ENCODE results near the gene CHAT.

Gene CHAT

GRCh38 chr10:49613882-49614241, at the start of gene CHAT:
CHAT (plus strand) TSS chr10:49614037; CDS start chr10:49614190, 153 bp downstream.
- DNase-seq = no peak

DNA sequence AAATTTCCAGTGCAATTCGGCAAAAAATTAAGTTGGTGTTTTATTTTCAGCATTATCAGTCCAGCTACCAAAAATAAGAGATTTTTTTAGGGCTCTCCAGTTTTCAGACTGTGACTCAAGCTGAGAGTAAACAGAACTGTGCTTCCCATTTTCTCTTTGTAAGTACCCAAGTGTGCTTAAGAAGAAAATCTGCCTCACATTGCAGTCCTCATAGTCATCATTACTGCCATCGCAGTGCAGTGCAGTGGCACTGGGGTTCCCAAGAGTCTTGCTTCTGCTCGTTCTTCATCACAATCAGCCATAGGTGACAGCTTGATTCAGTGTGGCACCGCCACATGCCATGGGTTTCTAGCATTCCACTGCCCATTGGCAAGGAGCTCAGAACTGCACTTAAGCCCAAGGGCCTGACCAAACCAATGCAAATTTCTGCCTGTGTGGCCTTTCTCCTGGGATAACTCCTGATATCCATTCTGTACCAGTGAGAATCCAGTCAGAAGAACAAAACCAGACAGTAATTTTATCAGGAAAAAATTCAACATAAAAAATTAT, 49.3 kb upstream of the CHAT start:
- no peak for DNase-seq

GRCh38 chr10:49567810-49568209, 46.0 kb upstream of the CHAT start:
- DNase-seq = no peak

DNA sequence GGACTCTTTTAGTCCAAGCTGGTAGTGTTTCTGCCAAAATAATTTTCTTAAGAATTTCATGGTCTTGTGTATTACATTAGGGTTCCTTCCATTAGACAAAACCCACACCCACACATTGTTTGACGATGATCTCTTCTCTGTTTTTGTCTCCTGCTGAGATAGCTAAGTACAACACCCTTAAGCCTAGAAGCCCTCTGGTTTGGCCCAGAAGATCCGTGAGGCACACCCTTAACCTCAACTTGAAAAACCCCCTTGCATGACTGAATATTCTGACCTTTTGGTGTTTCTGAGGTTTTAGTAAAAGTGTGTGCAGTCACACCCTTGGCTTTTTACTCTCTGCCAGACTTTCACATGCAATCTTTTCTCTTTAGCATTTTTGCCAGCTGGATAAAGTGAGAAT, 45.6 kb upstream of the CHAT start:
- DNase-seq = no peak

DNA sequence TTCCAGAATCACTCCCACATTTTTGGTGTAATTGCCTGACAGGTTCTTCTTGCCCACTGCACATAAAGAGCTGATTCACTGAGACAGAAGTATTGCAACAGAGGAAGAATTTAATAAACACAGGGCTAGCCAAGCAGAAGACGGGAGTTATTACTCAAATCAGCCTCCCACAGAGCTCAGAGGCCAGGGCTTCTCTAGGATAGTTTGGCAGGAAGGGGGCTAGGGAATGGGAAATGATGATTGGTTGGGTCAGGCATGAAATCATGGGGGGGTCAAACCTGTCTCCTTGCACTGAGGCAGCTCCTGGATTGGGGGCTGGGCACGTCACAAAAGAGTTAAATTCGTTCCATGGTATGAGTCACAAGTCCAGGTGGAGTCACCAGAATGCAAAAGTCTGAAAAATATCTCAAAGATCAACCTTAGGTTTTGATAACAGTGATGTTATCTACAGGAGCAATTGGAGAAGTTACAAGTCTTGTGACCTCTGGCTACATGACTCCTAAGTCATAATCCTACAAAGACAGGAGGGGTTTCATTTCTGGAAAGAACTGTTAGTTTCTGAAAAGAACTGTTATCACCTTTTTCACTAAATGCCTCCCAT, 44.7 kb upstream of the CHAT start:
- no peak for DNase-seq

DNA sequence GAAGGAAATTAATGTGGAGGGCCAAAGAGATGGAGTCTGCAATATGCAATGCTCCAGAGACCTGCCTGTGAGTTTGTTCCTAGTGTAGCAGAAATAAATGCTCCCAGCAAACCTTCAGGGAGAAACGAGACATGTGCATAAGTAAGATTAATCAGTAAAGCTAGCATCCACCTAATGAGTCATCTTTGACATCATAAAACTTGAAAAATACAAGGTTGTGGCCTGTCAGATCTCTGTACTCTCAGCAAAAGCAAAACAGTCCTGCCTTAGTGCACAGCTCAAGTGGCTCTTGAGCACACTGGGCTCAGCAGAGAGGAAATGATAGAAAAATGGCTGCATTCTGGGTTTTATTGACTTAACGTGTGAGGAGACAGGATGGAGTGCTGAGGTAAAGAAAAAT, 42.4 kb upstream of the CHAT start:
- DNase-seq = no peak

DNA sequence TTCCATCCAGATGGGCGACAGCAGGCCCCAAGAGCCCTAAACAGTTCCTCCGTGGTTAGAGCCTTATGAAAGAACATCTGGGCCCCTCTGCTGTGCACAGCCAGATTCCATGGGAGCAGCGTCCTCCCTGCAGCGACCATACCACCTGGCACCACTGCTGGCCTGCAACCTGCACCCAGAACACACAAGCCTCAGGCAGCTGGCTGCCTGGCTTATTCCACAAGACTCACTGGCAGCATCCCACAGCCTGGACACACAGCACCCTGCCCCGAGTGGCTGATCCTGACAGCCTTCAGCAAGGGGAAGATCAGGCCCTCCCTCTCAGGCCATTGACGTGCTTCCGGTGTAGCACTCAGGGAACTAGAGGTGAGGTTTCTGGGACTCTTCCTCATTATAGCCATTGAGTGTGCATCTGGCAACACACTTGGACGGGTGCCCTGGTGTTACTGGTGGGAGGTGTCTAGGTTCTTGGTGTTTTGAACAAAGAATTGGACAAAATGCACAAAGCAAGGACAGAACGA, 41.2 kb upstream of the CHAT start:
- DNase-seq = peak; percentile 27

GRCh38 chr10:49575489-49576072, 38.3 kb upstream of the CHAT start:
- no peak for DNase-seq

- no peak for DNase-seq
These were observed 36.5 kb upstream of the CHAT start for GRCh38 chr10:49577182-49577925.

GRCh38 chr10:49578392-49578791, 35.4 kb upstream of the CHAT start:
- no peak for DNase-seq

GRCh38 chr10:49579621-49580020, 34.2 kb upstream of the CHAT start:
- DNase-seq = no peak

DNA sequence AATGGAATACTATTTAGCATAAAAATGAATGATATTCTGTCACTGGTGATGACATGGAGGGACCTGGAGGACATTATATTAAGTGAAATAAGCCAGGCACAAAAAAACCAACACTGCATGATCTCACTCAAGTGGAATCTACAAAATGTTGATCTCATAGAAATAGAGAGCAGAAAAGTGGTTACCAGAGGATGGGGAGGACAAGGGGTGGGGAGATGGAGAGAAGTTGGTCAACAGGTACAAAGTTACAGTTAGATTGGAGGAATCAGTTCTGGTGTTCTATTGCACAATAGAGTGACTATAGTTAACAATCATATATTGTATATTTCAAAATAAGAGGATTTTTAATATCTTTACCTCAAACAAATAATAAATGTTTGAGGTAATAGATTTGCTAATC, 28.4 kb upstream of the CHAT start:
- no peak for DNase-seq

DNA sequence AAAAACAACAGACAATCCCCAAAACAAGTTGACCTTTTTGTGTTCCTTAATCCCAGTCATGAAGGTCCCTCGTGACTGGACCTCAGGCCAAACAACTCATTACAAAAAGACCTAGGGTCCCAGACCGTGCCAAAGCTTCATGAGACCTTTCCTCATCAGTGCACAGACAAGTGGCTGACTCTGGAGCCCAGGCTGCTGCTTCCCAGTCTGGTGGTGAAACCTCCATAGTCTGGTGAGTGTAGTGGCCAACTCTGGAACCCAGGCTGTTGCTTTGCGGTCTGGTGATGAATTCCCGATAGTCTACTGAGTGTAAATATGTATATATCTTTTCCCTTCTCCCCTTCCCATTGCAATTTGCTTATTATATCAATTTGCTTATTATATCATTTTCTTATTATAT, 25.9 kb upstream of the CHAT start:
- DNase-seq = no peak

- DNase-seq = peak; percentile 61
These were observed 20.9 kb upstream of the CHAT start for GRCh38 chr10:49592726-49593563.

DNA sequence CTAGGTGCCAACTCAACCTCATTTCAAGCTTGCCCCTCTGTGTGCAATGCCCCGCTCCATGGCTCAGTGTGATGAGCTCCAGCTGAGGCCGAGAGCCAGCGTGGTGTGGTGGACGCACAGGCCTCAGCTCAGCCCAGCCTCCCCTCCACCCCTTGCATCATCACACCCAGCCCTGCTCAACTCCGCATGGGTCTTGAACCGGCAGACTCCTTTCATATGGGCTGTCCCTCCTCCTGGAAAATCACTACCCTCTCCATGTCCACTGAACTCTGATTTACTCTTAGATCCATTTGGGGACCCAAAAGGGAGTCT, 20.3 kb upstream of the CHAT start:
- DNase-seq = no peak

GRCh38 chr10:49593998-49594397, 19.8 kb upstream of the CHAT start:
- no peak for DNase-seq

DNA sequence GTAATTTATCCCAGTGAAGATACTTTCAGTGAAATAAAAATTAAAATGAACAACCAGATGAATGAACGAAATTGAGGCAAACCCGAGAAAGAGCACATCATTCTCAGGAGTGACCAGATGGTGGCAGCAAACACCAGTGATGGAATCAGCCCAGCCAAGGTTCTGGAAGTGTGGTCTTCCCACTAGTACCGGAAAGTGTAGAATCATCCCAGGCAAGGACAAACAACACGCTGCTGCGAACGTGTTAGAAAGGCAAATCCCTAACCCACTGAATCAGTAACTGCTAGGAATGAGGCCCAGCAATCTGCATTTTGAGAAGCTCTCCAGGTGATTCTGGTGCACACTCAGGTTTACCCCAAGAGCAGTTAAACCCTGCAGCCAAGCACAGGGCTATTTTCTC, 19.2 kb upstream of the CHAT start:
- peak; percentile 17 for DNase-seq

DNA sequence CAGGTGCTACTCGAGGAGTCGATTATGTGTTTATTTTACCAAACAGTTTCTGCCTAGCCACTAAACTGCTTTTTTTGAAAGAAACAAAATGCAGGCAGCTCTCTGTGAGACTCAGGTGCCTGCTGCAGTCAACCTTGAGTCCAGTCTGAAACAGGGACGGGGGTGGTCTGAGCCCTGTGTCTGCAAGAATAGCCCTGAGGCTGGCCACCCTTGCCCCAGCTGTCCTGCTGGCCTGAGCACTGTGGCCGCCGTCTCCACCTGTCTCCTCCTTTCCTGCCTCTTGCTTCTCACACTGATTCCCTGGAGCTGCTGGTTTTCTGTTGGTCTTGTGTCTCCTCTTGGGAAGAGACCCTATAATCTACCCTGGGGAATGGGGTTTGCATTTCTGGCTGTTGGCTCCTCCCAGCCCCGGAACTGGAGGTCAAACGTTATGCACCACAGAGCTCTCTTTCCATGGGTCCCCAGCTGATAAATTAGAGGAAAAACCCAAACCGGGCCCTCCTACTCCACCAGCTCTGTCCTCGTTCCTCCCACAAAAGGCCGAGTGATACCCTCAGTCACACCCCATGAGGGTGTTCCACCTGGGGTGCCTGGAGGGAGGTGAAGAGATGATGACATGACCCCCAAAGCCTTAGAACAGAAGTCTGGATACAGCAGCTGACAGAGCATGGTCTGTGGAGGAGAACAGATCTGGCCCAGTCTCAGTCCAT, 18.7 kb upstream of the CHAT start:
- DNase-seq = no peak

DNA sequence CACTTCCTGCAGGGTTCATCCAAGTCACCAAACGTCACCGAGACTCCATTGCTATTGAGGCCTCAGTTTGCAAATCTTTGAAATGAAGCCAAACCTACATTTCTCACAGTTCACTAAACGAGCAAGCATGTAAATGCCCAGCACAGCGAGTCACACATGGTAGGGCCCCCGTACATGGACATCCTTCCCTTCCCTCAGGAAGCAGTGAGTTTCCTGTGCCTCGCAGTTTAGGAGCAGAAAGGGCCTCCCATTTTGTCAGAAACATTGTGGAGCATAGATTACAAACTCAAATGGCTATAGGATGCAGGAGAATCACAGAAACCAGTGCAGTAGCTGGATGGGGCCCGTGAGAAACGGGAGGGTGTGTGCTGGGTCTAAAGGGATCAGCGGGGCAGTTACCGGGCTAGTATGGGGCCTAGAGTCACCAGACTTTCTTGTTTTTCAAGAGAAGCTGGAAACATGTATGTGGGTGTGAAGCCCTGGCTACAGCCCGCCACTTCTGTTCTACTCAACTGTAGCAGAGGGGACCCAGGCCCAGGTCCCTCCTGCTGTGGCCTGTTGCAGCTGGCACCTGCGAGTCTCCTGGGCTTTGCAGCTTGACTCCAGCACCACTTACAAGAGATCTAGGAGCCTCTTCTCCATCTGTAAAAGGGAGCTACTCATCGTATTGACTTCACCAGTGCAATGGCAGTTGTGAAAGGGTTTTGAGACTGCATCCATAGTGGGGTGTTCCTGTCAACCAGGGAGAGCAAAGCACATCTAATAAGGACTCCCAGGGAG, 17.9 kb upstream of the CHAT start:
- no peak for DNase-seq

GRCh38 chr10:49596493-49596809, 17.4 kb upstream of the CHAT start:
- no peak for DNase-seq

- DNase-seq = no peak
These were observed 17.0 kb upstream of the CHAT start for GRCh38 chr10:49596836-49597235.

Data from RPMI8226 (cell line).